Adrenal gland (tissue), 5 donors: ENCODE results near the gene CRYBG1.

Experiments
- POLR2A ChIP-seq, 2 donors: fragments of 450-650 bp; IDR thresholded peaks; one replicate each; pipeline ENCODE4 v1.6.1; 2017; ENCODE audit warnings: antibody characterized with exemption in 2 of 2, mild to moderate bottlenecking in 2 of 2, moderate library complexity in 1 of 2
- TF ChIP-seq, protein P1 (sequence below), 6 experiments: fragments of 450-650 bp in 4 of 6; fragments of 200-600 bp in 2 of 6; sonication (generic) in 1 of 6; IDR thresholded peaks; 1 replicate in 5 of 6; 2 replicates in 1 of 6; pipeline versions ENCODE4 v1.5.1 to v1.8.0; 2016 to 2021; ENCODE audit warnings: antibody characterized with exemption in 6 of 6, mild to moderate bottlenecking in 2 of 6, moderate library complexity in 1 of 6
- donor health status: DM: no; HTN: no; CAD: no.

DNA sequence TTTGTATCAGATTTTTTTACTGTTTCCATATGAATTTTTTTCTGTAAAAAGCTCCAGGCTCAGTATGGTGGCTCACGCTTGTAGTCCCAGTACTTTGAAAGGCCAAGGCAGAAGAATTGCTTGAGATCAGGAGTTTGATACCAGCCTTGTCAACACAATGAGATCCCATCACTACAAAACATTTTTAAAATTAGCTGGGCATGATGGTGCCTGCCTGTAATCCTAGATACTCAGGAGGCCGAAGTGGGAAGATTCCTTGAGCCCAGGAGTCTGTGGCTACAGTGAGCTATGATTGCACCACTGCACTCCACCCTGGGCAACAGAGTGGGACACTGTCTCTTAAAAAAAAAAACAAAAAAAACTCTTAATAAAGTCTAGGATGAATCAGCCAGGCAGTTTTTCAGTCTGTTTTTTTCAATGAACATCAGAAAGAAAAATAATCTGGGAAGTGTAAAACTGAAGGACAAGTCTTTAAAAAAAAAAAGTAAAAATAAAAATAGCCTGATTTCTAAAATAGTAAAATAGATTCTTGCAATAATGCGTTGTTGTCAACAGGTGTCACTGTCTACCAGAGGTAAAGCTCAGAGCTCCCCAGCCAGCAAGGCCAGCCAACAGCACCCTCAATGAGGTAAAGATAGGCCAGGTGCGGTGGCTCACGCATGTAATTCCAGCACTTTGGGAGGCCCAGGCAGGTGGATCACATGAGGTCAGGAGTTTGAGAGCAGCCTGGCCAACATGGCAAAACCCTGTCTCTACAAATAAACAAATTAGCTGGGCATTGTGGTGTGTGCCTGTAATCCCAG is 25.7 kb upstream of the CRYBG1 start:
- TF ChIP-seq, protein P1, sequence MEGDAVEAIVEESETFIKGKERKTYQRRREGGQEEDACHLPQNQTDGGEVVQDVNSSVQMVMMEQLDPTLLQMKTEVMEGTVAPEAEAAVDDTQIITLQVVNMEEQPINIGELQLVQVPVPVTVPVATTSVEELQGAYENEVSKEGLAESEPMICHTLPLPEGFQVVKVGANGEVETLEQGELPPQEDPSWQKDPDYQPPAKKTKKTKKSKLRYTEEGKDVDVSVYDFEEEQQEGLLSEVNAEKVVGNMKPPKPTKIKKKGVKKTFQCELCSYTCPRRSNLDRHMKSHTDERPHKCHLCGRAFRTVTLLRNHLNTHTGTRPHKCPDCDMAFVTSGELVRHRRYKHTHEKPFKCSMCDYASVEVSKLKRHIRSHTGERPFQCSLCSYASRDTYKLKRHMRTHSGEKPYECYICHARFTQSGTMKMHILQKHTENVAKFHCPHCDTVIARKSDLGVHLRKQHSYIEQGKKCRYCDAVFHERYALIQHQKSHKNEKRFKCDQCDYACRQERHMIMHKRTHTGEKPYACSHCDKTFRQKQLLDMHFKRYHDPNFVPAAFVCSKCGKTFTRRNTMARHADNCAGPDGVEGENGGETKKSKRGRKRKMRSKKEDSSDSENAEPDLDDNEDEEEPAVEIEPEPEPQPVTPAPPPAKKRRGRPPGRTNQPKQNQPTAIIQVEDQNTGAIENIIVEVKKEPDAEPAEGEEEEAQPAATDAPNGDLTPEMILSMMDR (IDR thresholded peaks at IDR 0.05) = peak; percentile 53 to 73 (median 66)
- TF ChIP-seq POLR2A (IDR thresholded peaks at IDR 0.05) = no peak
